ENCODE measurements around the gene EEF1A2.

DNA sequence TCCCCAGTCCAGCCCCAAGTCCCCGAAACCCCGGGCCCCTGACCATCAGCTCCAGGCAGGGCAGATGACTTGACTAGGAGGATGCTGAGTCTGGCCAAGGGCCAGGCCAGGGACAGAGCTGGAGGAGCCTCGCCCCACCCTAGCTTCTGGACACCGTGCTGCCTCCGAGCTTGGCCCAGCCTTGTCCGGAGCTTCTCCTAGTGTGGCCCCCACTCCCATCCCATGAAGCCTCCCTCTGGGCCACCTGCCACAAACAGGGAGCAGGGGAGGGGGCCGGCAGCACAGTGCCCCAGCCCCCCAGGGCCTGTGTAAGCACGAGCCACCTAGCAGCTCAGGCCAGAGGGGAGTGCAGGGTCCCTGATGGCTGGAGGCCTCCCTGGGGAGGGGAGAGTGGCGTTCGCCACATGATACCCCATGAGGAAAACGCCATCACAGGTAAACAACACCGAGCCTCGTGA lies 5.3 kb downstream of the EEF1A2 start:
- TF ChIP-seq EZH2 (IDR thresholded peaks at IDR 0.05; ENCODE audit: borderline replicate concordance, low read length) (no peak), CTCF (IDR thresholded peaks at IDR 0.05; ENCODE audit: low read length) (no peak)

Measured in OCI-LY1 (cell line).